Measurements from ENCODE around the gene SLC35F1. TPM values are rescaled to one million over a fixed set of nuclear protein-coding genes. Genes with fewer than 3 reads are reported as not detected.

SLC35F1 gene
- total and polyA plus RNA-seq, 9 of the 15 experiments (the other 6 are each of a cell fraction or from before 2014, with no cell fraction given), result 0.03 to 0.06 TPM; not detected in 7

GRCh38 chr6:118012944-118013343, 105.9 kb downstream of the SLC35F1 start:
- Histone ChIP-seq H3K36me3 (ENCODE audit: control insufficient read depth, insufficient read depth, low read length) (no peaks in the 10 kb centered on the region), H3K4me1 (replicated peaks in 1 of 2; ENCODE audit: control insufficient read depth in 2 of 2, insufficient read depth in 2 of 2, low read length in 2 of 2) (no peaks in the 10 kb centered on the region), H3K9me1 (ENCODE audit: control insufficient read depth, insufficient read depth, low read length) (no peaks in the 10 kb centered on the region), H3K4me2 (ENCODE audit: insufficient read depth, low read length) (no peak overlapping the region), H3K27ac (ENCODE audit: extremely low read depth, low read depth, low read length) (no peak overlapping the region), H3K9ac (ENCODE audit: insufficient read depth in 1 of 2, low read depth in 2 of 2, low read length in 2 of 2) (no peak overlapping the region), H4K20me1 (replicated peaks; ENCODE audit: control insufficient read depth, insufficient read depth, low read length) (no peaks in the 10 kb centered on the region), H3K9me3 (replicated peaks; ENCODE audit: control insufficient read depth, insufficient read depth, low read depth, low read length) (no peaks in the 10 kb centered on the region), H3K79me2 (ENCODE audit: control insufficient read depth, insufficient read depth, low read length) (no peaks in the 10 kb centered on the region), H3K4me3 (no peak overlapping the region), H2AFZ (ENCODE audit: low read depth, low read length) (no peak overlapping the region), H3K27me3 (ENCODE audit: control insufficient read depth in 2 of 2, insufficient read depth in 2 of 2, low read length in 2 of 2) (no peaks in the 10 kb centered on the region)
- 2% methylated on average over 5 of the region's 5 CpGs for WGBS (ENCODE audit: insufficient coverage, low coverage, missing lambda C conversion rate)
- no peak for FAIRE-seq
- in situ Hi-C loops (cut with MboI) (no loop called here), intact Hi-C loops (cut with micrococcal nuclease) (no loop called here)
- DNase-seq (ENCODE audit: extremely low read depth in 1 of 4, low spot score in 3 of 4), result no peak
- ChIA-PET CTCF (ENCODE audit: low intra/inter-chr PET ratio) (no interaction called here), POLR2A (no interaction called here)
- ATAC-seq, result no peak
- no TSS peak for BruUV-seq (replicated peaks)
- TF ChIP-seq TAF15 (IDR thresholded peaks at IDR 0.05; ENCODE audit: low read depth, low read length) (no peak), ADNP (tag; IDR thresholded peaks at IDR 0.05) (no peak), SAFB (IDR thresholded peaks at IDR 0.05; ENCODE audit: borderline replicate concordance, low read depth, low read length) (no peak), RFX1 (IDR thresholded peaks at IDR 0.05) (no peak), ATF4 (CRISPR knock-in tag; IDR thresholded peaks at IDR 0.05) (no peak), RBFOX2 (IDR thresholded peaks at IDR 0.05; ENCODE audit: low read depth, low read length) (no peak), DPF2 (IDR thresholded peaks at IDR 0.05) (no peak), ARHGAP35 (IDR thresholded peaks at IDR 0.05; ENCODE audit: partially characterized antibody) (no peak), ZNF134 (CRISPR knock-in tag; conservative IDR thresholded peaks at IDR 0.05) (no peak), HDAC2 (IDR thresholded peaks at IDR 0.05) (no peak), ZBTB1 (CRISPR knock-in tag; IDR thresholded peaks at IDR 0.05; ENCODE audit: borderline replicate concordance, low read depth) (no peak)
- TF ChIP-seq, protein P1, sequence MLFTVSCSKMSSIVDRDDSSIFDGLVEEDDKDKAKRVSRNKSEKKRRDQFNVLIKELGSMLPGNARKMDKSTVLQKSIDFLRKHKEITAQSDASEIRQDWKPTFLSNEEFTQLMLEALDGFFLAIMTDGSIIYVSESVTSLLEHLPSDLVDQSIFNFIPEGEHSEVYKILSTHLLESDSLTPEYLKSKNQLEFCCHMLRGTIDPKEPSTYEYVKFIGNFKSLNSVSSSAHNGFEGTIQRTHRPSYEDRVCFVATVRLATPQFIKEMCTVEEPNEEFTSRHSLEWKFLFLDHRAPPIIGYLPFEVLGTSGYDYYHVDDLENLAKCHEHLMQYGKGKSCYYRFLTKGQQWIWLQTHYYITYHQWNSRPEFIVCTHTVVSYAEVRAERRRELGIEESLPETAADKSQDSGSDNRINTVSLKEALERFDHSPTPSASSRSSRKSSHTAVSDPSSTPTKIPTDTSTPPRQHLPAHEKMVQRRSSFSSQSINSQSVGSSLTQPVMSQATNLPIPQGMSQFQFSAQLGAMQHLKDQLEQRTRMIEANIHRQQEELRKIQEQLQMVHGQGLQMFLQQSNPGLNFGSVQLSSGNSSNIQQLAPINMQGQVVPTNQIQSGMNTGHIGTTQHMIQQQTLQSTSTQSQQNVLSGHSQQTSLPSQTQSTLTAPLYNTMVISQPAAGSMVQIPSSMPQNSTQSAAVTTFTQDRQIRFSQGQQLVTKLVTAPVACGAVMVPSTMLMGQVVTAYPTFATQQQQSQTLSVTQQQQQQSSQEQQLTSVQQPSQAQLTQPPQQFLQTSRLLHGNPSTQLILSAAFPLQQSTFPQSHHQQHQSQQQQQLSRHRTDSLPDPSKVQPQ (CRISPR knock-in tag; IDR thresholded peaks at IDR 0.05; ENCODE audit: borderline replicate concordance), result no peak
- TF ChIP-seq, protein P2, sequence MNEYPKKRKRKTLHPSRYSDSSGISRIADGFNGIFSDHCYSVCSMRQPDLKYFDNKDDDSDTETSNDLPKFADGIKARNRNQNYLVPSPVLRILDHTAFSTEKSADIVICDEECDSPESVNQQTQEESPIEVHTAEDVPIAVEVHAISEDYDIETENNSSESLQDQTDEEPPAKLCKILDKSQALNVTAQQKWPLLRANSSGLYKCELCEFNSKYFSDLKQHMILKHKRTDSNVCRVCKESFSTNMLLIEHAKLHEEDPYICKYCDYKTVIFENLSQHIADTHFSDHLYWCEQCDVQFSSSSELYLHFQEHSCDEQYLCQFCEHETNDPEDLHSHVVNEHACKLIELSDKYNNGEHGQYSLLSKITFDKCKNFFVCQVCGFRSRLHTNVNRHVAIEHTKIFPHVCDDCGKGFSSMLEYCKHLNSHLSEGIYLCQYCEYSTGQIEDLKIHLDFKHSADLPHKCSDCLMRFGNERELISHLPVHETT (CRISPR knock-in tag; conservative IDR thresholded peaks at IDR 0.05 in 1 of 2, IDR thresholded peaks at IDR 0.05 in 1 of 2), result no peak
- TF ChIP-seq, protein P3, sequence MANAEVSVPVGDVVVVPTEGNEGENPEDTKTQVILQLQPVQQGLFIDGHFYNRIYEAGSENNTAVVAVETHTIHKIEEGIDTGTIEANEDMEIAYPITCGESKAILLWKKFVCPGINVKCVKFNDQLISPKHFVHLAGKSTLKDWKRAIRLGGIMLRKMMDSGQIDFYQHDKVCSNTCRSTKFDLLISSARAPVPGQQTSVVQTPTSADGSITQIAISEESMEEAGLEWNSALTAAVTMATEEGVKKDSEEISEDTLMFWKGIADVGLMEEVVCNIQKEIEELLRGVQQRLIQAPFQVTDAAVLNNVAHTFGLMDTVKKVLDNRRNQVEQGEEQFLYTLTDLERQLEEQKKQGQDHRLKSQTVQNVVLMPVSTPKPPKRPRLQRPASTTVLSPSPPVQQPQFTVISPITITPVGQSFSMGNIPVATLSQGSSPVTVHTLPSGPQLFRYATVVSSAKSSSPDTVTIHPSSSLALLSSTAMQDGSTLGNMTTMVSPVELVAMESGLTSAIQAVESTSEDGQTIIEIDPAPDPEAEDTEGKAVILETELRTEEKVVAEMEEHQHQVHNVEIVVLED (CRISPR knock-in tag; IDR thresholded peaks at IDR 0.05), result no peak
- TF ChIP-seq, protein P4, sequence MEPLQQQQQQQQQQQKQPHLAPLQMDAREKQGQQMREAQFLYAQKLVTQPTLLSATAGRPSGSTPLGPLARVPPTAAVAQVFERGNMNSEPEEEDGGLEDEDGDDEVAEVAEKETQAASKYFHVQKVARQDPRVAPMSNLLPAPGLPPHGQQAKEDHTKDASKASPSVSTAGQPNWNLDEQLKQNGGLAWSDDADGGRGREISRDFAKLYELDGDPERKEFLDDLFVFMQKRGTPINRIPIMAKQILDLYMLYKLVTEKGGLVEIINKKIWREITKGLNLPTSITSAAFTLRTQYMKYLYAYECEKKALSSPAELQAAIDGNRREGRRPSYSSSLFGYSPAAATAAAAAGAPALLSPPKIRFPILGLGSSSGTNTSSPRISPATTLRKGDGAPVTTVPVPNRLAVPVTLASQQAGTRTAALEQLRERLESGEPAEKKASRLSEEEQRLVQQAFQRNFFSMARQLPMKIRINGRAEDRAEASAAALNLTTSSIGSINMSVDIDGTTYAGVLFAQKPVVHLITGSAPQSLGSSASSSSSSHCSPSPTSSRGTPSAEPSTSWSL (CRISPR knock-in tag; IDR thresholded peaks at IDR 0.05; ENCODE audit: borderline replicate concordance), result no peak
